GM20000 (cell line): ENCODE results near the gene RPN1.
"Not testable (repeated sequence)": the region's sequence is repeated elsewhere in the genome, so short reads cannot be mapped to it uniquely, and the experiment has no call there.

ENCODE experiments used
- DNase-seq: peaks from one replicate; pipeline ENCODE4 v3.0.0; 2012; ENCODE audit warnings: low spot score
- CTCF ChIP-seq: IDR thresholded peaks from 2 replicates; pipeline ENCODE4 v1.5.1; 2012; ENCODE audit warnings: mild to moderate bottlenecking, control low read depth; ENCODE audit errors: extremely low read depth, missing control alignments

Gene RPN1

DNA sequence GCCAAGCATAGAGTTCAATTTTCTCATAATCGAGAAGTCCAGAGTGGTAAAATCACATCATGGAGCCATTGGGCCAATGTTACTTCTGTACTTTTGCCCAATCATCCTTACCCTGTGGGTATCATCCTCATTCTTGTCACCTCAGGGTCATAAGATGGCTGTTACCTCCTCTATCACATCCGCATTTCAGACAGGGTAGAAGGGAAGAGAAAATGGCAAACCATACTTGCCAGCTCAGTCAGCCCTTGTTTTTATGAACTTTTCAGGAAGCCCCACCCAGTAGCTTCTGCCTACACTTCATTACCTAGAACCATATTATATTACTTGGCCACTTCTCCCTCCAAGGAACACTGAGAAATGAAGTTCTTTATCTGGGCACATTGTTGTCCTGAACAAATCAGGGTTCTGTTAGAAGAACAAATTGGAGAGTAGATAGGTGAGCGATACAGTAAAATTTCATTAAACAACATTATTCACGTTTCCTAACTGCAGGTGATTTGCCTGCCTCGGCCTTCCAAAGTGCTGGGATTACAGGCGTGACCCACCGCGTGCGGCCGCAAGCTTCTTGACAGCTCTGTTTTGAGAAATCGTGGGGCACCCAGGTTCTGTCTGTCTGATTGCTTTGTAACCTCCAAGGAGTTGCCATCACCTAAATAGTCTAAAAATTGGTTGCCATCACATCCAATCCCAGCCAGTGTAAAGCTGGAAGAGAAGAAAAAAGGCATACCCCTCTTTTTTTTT, 34.5 kb upstream of the RPN1 start:
- no peak for TF ChIP-seq CTCF
- DNase-seq, result no peak

DNA sequence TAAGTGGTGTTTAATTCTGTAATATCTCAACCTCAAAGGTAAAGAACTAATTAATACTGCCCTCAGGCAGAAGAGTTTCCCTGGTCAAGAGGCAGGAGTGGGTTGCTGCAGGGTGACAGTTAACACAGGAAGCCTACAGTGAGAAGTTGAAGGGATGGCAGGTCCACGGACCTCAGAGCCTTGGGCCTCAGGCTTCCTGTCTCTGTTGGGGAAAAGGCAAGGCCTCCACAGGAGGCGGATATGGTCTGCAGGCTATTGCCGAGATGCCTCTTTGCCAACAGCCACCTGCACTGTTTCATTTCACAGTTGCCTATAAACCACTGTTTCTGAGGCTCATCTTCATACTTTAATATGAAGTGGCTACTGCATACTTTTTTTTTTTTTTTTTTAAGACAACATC, 33.3 kb upstream of the RPN1 start:
- no peak for DNase-seq
- no peak for TF ChIP-seq CTCF

DNA sequence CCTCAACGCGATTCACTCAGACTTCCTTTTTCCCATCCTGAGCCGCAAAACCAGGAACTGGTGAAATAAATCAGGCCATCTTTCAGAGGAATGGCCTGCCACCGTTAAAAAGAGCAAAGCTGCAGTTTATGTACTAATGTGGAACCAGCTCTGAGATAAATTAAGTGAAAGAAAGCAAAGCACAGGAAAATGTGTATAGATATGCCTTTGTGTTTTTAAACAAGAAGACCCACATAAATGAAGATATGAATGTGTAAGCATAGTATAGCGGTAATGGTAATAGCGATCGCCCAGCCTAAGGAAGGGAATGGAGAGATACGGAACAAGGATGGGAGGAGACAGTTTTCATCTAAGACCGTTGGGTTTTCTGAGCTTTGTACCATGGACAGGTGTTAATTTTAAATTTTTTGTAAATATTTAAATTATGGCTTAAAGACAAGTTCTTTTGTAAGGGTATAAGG, 30.8 kb upstream of the RPN1 start:
- no peak for DNase-seq
- no peak for TF ChIP-seq CTCF

- DNase-seq, result peak; percentile 95
- TF ChIP-seq CTCF, result peak; percentile 96
Measured at GRCh38 chr3:128680603-128681368, 30.2 kb upstream of the RPN1 start.

- TF ChIP-seq CTCF, result no peak
- no peak for DNase-seq
Measured at GRCh38 chr3:128679338-128679737, 28.7 kb upstream of the RPN1 start.

GRCh38 chr3:128675802-128676201, 25.2 kb upstream of the RPN1 start:
- DNase-seq, result not testable (repeated sequence)

GRCh38 chr3:128674161-128674784, 23.7 kb upstream of the RPN1 start:
- no peak for TF ChIP-seq CTCF
- DNase-seq, result no peak
